ENCODE data around the gene COL6A1. TPM values are rescaled to one million over a fixed set of nuclear protein-coding genes. Genes with fewer than 3 reads are reported as not detected.

Gene COL6A1
- total RNA-seq, 1 donor from 2014 or later = 137 TPM

GRCh38 chr21:46051379-46051770, 69.8 kb downstream of the COL6A1 start:
- H3K9me3 Mint-ChIP-seq (ENCODE audit: low read depth) = no peaks in the 10 kb centered on the region
- DNase-seq (ENCODE audit: low spot score, unreplicated experiment) = no peak
- no peak overlapping the region for H3K4me3 Mint-ChIP-seq (ENCODE audit: low read depth)
- H3K36me3 Mint-ChIP-seq (ENCODE audit: insufficient read depth) = no peaks in the 10 kb centered on the region
- no peak overlapping the region for H3K27ac Mint-ChIP-seq
- H3K4me1 Mint-ChIP-seq (ENCODE audit: low read depth) = peaks cover 5% of the 10 kb centered on the region
- peaks cover 14% of the 10 kb centered on the region for H3K27me3 Mint-ChIP-seq
- no peak for TF ChIP-seq CTCF (IDR thresholded peaks at IDR 0.05; ENCODE audit: unreplicated experiment)

GRCh38 chr21:46051821-46052675, 70.5 kb downstream of the COL6A1 start:
- H3K4me1 Mint-ChIP-seq (ENCODE audit: low read depth) = peaks cover 5% of the 10 kb centered on the region
- no peaks in the 10 kb centered on the region for H3K9me3 Mint-ChIP-seq (ENCODE audit: low read depth)
- peak; percentile 6 for DNase-seq (ENCODE audit: low spot score, unreplicated experiment)
- peaks cover 14% of the 10 kb centered on the region for H3K27me3 Mint-ChIP-seq
- no peaks in the 10 kb centered on the region for H3K36me3 Mint-ChIP-seq (ENCODE audit: insufficient read depth)
- no peak overlapping the region for H3K4me3 Mint-ChIP-seq (ENCODE audit: low read depth)
- no peak overlapping the region for H3K27ac Mint-ChIP-seq
- TF ChIP-seq CTCF (IDR thresholded peaks at IDR 0.05; ENCODE audit: unreplicated experiment) = no peak

- no peak for TF ChIP-seq CTCF (IDR thresholded peaks at IDR 0.05; ENCODE audit: unreplicated experiment)
- no peaks in the 10 kb centered on the region for H3K9me3 Mint-ChIP-seq (ENCODE audit: low read depth)
- no peak overlapping the region for H3K4me3 Mint-ChIP-seq (ENCODE audit: low read depth)
- no peaks in the 10 kb centered on the region for H3K36me3 Mint-ChIP-seq (ENCODE audit: insufficient read depth)
- H3K27me3 Mint-ChIP-seq = peaks cover 14% of the 10 kb centered on the region
- DNase-seq (ENCODE audit: low spot score, unreplicated experiment) = no peak
- no peak overlapping the region for H3K27ac Mint-ChIP-seq
- H3K4me1 Mint-ChIP-seq (ENCODE audit: low read depth) = peaks cover 5% of the 10 kb centered on the region
Measured at GRCh38 chr21:46052703-46053651, 71.4 kb downstream of the COL6A1 start.

GRCh38 chr21:46054031-46054430, 72.5 kb downstream of the COL6A1 start:
- no peak for TF ChIP-seq CTCF (IDR thresholded peaks at IDR 0.05; ENCODE audit: unreplicated experiment)
- Mint-ChIP-seq H3K27ac (no peak overlapping the region), H3K4me3 (ENCODE audit: low read depth) (no peak overlapping the region), H3K9me3 (ENCODE audit: low read depth) (no peaks in the 10 kb centered on the region), H3K4me1 (ENCODE audit: low read depth) (peaks cover 5% of the 10 kb centered on the region), H3K36me3 (ENCODE audit: insufficient read depth) (no peaks in the 10 kb centered on the region), H3K27me3 (peaks cover 14% of the 10 kb centered on the region)
- DNase-seq (ENCODE audit: low spot score, unreplicated experiment) = peak; percentile 2

GRCh38 chr21:46054451-46054881, 72.9 kb downstream of the COL6A1 start:
- Mint-ChIP-seq H3K27ac (no peak overlapping the region), H3K4me3 (ENCODE audit: low read depth) (no peak overlapping the region), H3K4me1 (ENCODE audit: low read depth) (peaks cover 2% of the 10 kb centered on the region), H3K9me3 (ENCODE audit: low read depth) (peaks cover 4% of the 10 kb centered on the region), H3K36me3 (ENCODE audit: insufficient read depth) (no peaks in the 10 kb centered on the region), H3K27me3 (peaks cover 16% of the 10 kb centered on the region)
- no peak for TF ChIP-seq CTCF (IDR thresholded peaks at IDR 0.05; ENCODE audit: unreplicated experiment)
- peak; percentile 8 for DNase-seq (ENCODE audit: low spot score, unreplicated experiment)
